NOMO-1 treated with DMSO at 0.1 percent for 48 hours (cell line): ENCODE data around the gene TGFBRAP1.
"Not testable (repeated sequence)": the region's sequence is repeated elsewhere in the genome, so short reads cannot be mapped to it uniquely, and the experiment has no call there.

ENCODE experiments used
- DNase-seq: peaks from one replicate; lab custom pipeline; 2025; ENCODE audit not compliant: unreplicated experiment; lab: John Stamatoyannopoulos, UW

Gene TGFBRAP1

DNA sequence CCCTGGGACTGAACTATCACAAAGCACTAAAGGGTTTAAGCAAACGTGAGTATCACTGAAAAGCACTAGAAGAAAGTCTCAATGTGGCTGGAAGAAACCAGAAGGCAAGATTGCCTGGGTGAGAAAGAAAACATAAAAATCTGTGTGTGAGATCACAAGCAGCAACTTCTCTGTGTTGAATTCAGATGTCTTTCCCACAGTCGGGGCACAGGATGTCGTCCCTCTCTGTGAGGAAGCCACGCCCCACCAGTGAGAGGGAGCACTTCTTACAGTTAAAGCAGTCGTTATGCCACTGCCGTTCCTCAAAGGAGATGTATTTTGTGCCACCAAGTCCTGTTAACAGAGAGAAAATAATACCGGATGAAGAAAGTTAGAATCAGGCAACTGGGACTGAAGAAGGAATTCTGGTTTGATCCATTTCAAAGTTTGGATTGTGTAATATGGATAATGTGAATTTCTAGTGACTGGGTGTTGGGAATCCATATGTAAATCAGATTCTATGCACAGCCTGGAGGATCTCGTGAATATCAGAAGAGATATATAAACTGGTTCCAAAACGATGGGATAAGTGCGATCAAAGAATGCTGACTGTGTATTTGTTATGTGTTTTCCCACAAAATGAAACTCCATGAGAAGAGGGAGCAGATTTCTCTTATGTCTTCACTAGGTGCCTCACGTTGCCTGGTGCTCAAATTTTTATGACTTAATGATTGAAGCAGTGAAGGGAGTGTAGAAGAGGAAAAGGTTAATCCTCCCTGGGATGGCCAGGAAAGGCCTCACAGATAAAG lies 31.8 kb upstream of the TGFBRAP1 start:
- no peak for DNase-seq

DNA sequence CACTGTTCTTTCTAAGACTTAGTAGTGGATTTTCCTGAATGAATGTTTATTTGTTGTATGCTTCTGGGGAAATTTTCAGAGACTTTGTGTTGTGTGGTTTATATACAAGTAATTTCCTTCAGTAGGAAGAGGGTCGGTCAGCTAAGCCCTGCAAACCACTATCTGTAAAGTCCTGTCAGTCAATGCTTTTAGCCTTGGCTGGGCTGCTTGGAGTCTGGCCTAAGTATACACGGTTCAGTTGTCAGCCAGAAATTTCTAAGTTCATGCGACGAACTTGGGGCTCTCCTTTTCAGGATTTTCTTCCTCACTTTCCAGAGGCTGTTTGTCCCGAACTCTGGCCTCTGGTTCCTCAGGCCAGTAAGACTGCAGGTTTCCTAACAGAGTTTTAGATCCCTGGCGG lies 29.1 kb upstream of the TGFBRAP1 start:
- no peak for DNase-seq

DNA sequence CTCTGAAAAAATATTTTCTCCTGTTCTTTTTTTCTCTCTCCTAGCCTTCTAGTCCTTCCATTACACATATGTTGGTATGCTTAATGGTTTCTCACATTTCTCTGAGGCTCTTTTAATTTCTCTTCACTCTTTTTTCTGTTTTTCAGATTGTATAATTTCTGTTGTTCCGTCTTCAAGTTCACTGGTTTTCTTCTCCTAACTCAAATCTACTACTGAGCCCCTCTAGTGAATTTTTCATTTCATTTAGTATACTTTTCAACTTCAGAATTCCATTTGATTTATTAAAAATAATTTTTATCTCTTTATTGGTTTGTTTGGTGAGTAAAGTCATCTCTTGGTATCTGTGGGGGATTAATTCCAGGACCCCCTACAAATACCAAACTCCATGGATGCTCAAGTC lies 27.6 kb upstream of the TGFBRAP1 start:
- DNase-seq = no peak

DNA sequence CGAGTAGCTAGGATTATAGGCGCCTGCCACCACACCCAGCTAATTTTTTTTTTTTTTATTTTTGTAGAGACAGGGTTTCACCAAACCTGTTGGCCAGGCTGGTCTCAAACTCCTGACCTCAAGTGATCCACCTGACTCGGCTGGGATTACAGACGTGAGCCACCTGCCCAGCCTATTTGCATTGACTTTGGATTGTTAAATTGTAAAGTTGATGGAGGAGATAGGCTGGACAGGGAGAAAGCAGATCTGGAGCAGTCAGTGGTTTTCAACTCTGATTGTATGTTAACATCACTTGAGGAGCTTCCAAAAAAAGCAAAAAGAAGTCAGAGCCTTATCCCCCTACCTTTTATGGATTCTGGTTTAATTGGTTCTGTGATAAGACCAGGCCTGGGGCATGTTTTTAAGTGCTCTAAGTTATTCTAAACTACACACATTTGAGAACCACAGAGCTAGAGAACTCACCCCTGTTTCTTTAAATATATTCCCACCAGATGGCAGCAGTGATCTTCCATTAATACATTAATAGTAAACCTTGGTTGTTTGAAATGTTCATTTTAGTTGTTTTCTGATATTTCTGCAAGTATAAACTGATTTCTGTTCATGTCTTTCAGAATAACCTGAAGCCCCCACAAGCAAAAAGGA lies 15.3 kb upstream of the TGFBRAP1 start:
- DNase-seq = no peak

DNA sequence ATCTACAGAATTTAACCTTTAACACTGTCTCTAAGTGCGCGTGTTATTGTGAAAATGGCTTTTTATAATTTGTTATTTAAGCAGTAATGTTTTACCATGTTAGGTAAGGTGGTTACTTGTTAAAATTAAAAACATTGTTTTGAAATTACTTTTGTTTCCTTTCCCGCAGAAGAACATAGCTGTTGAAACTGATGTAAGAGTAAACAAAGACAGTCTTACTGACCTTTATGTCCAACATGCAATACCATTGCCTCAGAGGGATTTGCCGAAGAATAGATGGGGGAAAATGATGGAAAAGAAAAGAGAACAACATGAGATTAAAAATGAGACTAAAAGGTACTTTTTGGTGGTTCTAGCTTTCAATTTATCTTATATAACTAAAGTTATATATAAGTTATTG lies 9.9 kb upstream of the TGFBRAP1 start:
- no peak for DNase-seq

GRCh38 chr2:105338020-105338385 lies 8.5 kb upstream of the TGFBRAP1 start:
- DNase-seq = peak; percentile 27

DNA sequence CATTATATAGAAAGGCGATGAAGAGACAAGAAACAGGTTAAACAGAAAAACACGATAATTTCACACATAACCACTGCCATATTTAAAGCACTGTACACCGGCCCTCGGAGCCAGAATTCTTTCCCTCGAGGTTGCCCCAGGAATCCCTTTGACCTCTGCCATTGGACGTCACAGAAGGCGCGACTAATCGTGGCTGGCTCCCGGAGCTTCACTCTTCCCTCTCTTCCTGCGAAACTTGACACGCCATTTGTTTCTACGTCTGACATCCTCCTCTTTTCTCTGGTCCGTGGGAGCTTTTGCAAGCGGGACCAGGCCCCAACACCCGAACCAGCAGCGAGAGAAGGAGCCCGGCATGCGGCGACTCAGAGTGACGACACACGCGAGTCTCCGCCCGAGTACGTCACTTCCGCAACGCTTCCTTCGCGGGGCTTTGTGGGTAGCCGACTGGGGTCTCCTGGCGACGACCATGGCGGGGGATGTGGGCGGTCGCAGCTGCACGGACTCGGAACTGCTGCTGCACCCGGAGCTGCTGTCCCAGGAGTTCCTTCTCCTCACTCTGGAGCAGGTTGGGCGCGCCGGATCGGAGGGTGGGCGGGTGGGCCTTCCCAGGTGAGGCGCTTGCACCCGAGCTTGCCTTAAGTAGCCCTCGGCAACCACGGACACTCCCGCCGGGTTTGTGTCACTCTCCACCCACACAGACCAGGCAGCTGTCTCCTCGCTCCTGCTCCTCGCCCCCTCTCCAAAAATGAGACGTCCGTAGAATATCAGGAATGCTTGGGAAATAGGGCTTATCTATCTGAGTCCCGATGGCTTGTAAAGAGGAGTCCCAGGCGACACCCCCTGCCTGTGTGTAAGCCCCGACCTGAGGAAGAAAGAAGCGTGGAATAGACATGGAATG lies 7.8 kb upstream of the TGFBRAP1 start, which contains the start of gene C2orf49:
Gene C2orf49 (plus strand): TSS at position 419 of the 898 bp plus-strand sequence. CDS start 48 bp downstream, at position 467.
- peak; percentile 83 for DNase-seq

DNA sequence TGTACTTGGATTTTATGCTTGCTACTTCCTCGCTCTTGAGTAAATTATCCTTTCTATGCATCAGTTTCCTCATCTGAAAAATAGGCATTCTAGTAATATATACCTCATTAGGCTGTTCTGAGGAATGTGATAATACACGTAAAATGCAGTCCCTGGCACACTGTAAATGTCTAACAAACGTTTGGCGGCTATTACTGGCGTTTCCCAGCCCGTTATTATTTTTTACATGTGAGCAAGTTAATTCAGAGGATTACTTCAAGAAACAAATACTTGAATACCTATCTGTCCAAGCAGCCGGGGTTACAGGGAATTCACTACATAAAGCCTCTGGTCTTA lies 7.2 kb upstream of the TGFBRAP1 start:
- DNase-seq = no peak

- DNase-seq = no peak
These were observed 5.9 kb upstream of the TGFBRAP1 start for GRCh38 chr2:105335469-105335868.

- DNase-seq = no peak
These were observed 4.7 kb upstream of the TGFBRAP1 start for GRCh38 chr2:105334211-105334610.

- no peak for DNase-seq
These were observed 1.3 kb upstream of the TGFBRAP1 start for GRCh38 chr2:105330681-105331375.

DNA sequence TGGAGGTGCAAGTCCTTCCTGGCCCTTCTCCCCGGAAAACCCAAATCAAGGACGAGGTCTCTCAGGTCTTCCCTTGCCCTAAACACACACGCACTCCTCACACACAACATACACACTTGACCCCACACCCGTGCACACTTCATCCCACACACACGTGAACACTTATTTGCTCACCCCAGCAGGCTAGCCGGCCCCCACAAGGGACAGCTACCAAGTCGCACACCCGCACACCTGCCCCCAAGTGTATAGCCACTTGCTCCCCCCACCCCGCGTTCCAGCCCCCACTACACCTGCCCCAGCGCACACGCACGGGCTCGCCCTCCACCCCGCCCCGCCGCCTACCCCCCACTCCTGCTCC lies 359 bp downstream of the TGFBRAP1 start:
- peak; percentile 11 for DNase-seq

GRCh38 chr2:105328281-105329196 lies 996 bp downstream of the TGFBRAP1 start:
- peak; percentile 15 for DNase-seq

- no peak for DNase-seq
These were observed 1.8 kb downstream of the TGFBRAP1 start for GRCh38 chr2:105327690-105328089.

GRCh38 chr2:105327271-105327670 lies 2.3 kb downstream of the TGFBRAP1 start:
- DNase-seq = not testable (repeated sequence)

DNA sequence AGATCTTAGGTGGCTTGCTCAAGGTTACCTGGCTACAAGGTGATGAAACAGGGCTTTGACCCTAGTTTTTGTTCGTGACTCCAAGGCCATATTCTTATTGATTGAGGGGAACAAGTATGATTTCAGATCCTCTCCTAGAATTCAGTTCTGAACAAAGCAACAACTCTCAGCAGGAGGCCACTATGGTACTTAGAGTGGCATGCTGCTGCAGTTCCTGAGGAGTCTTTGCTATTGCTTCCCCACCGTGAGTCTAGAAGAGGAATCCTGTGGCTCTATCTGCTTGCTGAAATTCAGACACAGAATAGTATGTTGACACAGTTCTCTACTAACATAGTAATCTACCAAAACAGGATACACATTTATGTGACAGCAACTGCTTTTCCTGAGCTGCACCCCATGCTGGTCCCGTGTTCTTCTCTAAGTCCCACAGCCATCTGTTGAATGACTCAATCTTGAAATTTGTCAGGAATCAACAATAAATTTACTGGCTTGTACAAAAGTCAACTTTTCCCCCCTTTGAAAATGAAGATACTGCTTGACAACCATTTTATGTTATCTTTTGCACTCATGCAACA lies 4.1 kb downstream of the TGFBRAP1 start:
- no peak for DNase-seq

GRCh38 chr2:105324732-105325131 lies 4.8 kb downstream of the TGFBRAP1 start:
- no peak for DNase-seq

DNA sequence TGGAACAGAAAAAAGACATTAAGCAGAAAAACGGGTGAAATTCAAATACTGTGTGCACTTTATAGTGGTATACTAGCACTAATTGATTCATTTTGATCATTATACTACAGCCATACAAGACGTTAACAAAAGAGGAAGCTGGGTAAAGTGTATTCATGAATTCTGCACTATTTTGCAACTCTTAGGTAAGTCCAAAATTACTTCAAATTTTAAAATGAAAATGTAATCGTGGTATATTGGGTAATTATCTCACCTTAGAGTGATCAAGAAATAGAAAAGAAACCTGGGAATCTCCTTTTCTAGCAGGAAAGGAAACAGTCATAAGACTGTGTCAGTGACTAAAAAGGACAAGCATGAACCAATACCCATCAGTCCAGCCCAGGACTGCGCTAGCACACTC lies 5.4 kb downstream of the TGFBRAP1 start:
- peak; percentile 70 for DNase-seq

- DNase-seq = no peak
These were observed 6.4 kb downstream of the TGFBRAP1 start for GRCh38 chr2:105323111-105323510.
